ENCODE data around the gene CHEK1.

DNA sequence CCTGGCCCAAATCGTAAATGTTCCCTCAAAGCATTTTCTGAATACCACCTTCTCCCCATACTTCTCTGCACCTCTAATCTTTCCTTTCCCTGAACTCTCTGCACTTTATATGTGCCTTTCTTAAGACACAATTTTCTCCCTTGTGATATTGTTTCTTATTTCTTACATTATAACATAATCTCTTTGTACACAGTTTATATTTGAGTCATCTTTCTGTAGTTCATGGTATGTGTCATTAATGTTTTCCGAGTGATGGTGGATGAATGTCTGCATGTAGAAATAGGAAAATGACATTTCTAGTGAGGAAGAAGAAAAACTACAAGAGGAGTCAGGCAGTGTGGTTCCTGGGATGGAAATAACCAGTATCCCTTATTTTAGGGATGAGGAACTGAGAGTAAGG is 50.2 kb downstream of the CHEK1 start:
- TF ChIP-seq, protein P1, sequence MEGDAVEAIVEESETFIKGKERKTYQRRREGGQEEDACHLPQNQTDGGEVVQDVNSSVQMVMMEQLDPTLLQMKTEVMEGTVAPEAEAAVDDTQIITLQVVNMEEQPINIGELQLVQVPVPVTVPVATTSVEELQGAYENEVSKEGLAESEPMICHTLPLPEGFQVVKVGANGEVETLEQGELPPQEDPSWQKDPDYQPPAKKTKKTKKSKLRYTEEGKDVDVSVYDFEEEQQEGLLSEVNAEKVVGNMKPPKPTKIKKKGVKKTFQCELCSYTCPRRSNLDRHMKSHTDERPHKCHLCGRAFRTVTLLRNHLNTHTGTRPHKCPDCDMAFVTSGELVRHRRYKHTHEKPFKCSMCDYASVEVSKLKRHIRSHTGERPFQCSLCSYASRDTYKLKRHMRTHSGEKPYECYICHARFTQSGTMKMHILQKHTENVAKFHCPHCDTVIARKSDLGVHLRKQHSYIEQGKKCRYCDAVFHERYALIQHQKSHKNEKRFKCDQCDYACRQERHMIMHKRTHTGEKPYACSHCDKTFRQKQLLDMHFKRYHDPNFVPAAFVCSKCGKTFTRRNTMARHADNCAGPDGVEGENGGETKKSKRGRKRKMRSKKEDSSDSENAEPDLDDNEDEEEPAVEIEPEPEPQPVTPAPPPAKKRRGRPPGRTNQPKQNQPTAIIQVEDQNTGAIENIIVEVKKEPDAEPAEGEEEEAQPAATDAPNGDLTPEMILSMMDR (IDR thresholded peaks at IDR 0.05 in 2 of 3, conservative IDR thresholded peaks at IDR 0.05 in 1 of 3; ENCODE audit: insufficient read depth in 2 of 3, low read depth in 1 of 3, low read length in 3 of 3): no peak
- TF ChIP-seq, protein P2, sequence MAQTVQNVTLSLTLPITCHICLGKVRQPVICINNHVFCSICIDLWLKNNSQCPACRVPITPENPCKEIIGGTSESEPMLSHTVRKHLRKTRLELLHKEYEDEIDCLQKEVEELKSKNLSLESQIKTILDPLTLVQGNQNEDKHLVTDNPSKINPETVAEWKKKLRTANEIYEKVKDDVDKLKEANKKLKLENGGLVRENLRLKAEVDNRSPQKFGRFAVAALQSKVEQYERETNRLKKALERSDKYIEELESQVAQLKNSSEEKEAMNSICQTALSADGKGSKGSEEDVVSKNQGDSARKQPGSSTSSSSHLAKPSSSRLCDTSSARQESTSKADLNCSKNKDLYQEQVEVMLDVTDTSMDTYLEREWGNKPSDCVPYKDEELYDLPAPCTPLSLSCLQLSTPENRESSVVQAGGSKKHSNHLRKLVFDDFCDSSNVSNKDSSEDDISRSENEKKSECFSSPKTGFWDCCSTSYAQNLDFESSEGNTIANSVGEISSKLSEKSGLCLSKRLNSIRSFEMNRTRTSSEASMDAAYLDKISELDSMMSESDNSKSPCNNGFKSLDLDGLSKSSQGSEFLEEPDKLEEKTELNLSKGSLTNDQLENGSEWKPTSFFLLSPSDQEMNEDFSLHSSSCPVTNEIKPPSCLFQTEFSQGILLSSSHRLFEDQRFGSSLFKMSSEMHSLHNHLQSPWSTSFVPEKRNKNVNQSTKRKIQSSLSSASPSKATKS (CRISPR knock-in tag; IDR thresholded peaks at IDR 0.05): no peak
- TF ChIP-seq ZNF609 (CRISPR knock-in tag; IDR thresholded peaks at IDR 0.05; ENCODE audit: borderline replicate concordance): no peak
- TF ChIP-seq ESRRA (IDR thresholded peaks at IDR 0.05; ENCODE audit: borderline replicate concordance, low read depth): no peak
- TF ChIP-seq, protein P3, sequence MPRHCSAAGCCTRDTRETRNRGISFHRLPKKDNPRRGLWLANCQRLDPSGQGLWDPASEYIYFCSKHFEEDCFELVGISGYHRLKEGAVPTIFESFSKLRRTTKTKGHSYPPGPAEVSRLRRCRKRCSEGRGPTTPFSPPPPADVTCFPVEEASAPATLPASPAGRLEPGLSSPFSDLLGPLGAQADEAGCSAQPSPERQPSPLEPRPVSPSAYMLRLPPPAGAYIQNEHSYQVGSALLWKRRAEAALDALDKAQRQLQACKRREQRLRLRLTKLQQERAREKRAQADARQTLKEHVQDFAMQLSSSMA (CRISPR knock-in tag; IDR thresholded peaks at IDR 0.05): no peak
- no peak for TF ChIP-seq POLR2B (IDR thresholded peaks at IDR 0.05; ENCODE audit: low read depth, partially characterized antibody)
- TF ChIP-seq SP2 (IDR thresholded peaks at IDR 0.05; ENCODE audit: extremely low read depth, low read depth, low read length, poor library complexity, severe bottlenecking): no peak
